Inflammatory macrophage treated with lipopolysaccharide for 1 hour (primary cell): ENCODE measurements around the gene RHOT1.
"Not testable (repeated sequence)": the region's sequence is repeated elsewhere in the genome, so short reads cannot be mapped to it uniquely, and the experiment has no call there.

Experiments
- DNase-seq, 2 donors: peaks; one replicate each; pipeline ENCODE4 v3.0.0-alpha.2; 2020 to 2022

RHOT1 gene

GRCh38 chr17:32160526-32160925 lies 18.2 kb downstream of the RHOT1 start:
- DNase-seq = no peak

GRCh38 chr17:32161029-32161428 lies 18.7 kb downstream of the RHOT1 start:
- no peak for DNase-seq

GRCh38 chr17:32161506-32162365 lies 19.4 kb downstream of the RHOT1 start:
- no peak for DNase-seq

- no peak for DNase-seq
These were observed 32.6 kb downstream of the RHOT1 start for GRCh38 chr17:32174889-32175288.

- not testable (repeated sequence) for DNase-seq
These were observed 36.4 kb downstream of the RHOT1 start for GRCh38 chr17:32178679-32179078.

- not testable (repeated sequence) for DNase-seq
These were observed 36.8 kb downstream of the RHOT1 start for GRCh38 chr17:32179103-32179502.

- DNase-seq = not testable (repeated sequence)
These were observed 37.2 kb downstream of the RHOT1 start for GRCh38 chr17:32179526-32179925.

GRCh38 chr17:32180262-32180661 lies 38.0 kb downstream of the RHOT1 start:
- DNase-seq = not testable (repeated sequence)

GRCh38 chr17:32185875-32186274 lies 43.6 kb downstream of the RHOT1 start:
- no peak for DNase-seq

- no peak for DNase-seq
These were observed 45.0 kb downstream of the RHOT1 start for GRCh38 chr17:32187271-32187670.

- DNase-seq = no peak
These were observed 47.0 kb downstream of the RHOT1 start for GRCh38 chr17:32189343-32189742.

- DNase-seq = no peak
These were observed 49.0 kb downstream of the RHOT1 start for GRCh38 chr17:32191306-32191705.

GRCh38 chr17:32192379-32192778 lies 50.1 kb downstream of the RHOT1 start:
- DNase-seq = no peak

GRCh38 chr17:32197987-32198386 lies 55.7 kb downstream of the RHOT1 start:
- DNase-seq = no peak

GRCh38 chr17:32206861-32207260 lies 64.6 kb downstream of the RHOT1 start:
- DNase-seq = no peak

- DNase-seq = no peak
These were observed 66.1 kb downstream of the RHOT1 start for GRCh38 chr17:32208436-32208835.

- no peak for DNase-seq
These were observed 67.3 kb downstream of the RHOT1 start for GRCh38 chr17:32209608-32210007.

- DNase-seq = no peak
These were observed 69.4 kb downstream of the RHOT1 start for GRCh38 chr17:32211671-32212070.

GRCh38 chr17:32215696-32216095 lies 73.4 kb downstream of the RHOT1 start:
- DNase-seq = no peak

GRCh38 chr17:32222621-32223020 lies 80.3 kb downstream of the RHOT1 start:
- no peak for DNase-seq

- DNase-seq = no peak
These were observed 81.4 kb downstream of the RHOT1 start for GRCh38 chr17:32223703-32224102.

GRCh38 chr17:32226886-32227285 lies 84.6 kb downstream of the RHOT1 start:
- DNase-seq = no peak

GRCh38 chr17:32227910-32228309 lies 85.6 kb downstream of the RHOT1 start:
- no peak for DNase-seq

- DNase-seq = no peak
These were observed 93.3 kb downstream of the RHOT1 start for GRCh38 chr17:32235588-32235987.

- DNase-seq = peak; percentile 11 to 24
These were observed 97.2 kb downstream of the RHOT1 start for GRCh38 chr17:32239456-32239855.
